ENCODE measurements around the gene SLC9C1.

GRCh38 chr3:112298781-112299180, 4.8 kb upstream of the SLC9C1 start:
- TF ChIP-seq RAD21 (CRISPR knock-in tag; IDR thresholded peaks at IDR 0.05) (no peak), CTCF (CRISPR knock-in tag; IDR thresholded peaks at IDR 0.05) (no peak), DDIT3 (CRISPR knock-in tag; IDR thresholded peaks at IDR 0.05) (no peak), ZNF441 (CRISPR knock-in tag; IDR thresholded peaks at IDR 0.05; ENCODE audit: borderline replicate concordance) (no peak)
